DND-41 (cell line): ENCODE results near the gene ZC3H18.

Experiments
- EZH2 ChIP-seq: IDR thresholded peaks from 3 replicates; pipeline ENCODE4 v1.6.1; 2012; ENCODE audit warnings: borderline replicate concordance, low read depth, mild to moderate bottlenecking, moderate library complexity, low read length, inconsistent platforms; ENCODE audit not compliant: severe bottlenecking
- TF ChIP-seq, protein P1 (sequence below): IDR thresholded peaks from 2 replicates; pipeline ENCODE4 v1.5.1; 2012; ENCODE audit warnings: borderline replicate concordance, low read length, moderate library complexity, mild to moderate bottlenecking; ENCODE audit not compliant: poor library complexity, severe bottlenecking; ENCODE audit errors: extremely low read depth

DNA sequence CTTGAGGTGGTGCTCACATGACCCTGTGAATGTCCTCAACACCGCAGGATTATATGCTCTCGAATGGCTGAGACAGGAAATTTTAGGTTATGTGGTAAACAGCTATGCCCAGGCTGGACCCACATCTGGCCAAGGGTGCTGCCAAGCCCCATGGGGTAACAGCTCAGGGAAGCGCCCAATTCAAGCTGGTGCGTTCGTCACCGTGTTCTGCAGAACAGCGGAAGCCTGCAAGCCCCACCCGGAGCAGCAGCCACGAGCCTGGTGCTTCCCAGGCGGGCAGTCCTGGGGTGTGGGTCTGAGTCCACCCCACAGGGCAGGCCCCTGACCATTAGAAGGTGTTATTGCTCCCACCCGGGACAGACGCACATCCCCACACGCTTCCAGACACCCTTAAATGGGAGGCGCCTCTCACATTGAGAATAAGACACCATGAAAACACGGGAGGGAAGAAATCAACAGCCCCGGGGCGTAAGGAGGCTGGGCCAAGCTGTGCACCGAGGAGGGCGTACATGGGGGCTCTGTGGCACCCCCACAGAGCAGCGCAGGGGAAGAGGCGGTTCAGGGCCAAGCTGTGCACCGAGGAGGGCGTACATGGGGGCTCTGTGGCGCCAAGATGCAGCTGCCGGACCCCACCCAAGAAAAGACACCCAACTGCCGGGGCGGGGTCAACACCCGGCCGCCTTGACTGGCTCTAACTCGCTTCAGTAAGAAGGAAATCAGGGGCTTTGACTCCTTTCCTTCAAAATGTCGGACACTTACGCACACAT is 83.6 kb downstream of the ZC3H18 start:
- no peak for TF ChIP-seq EZH2
- TF ChIP-seq, protein P1, sequence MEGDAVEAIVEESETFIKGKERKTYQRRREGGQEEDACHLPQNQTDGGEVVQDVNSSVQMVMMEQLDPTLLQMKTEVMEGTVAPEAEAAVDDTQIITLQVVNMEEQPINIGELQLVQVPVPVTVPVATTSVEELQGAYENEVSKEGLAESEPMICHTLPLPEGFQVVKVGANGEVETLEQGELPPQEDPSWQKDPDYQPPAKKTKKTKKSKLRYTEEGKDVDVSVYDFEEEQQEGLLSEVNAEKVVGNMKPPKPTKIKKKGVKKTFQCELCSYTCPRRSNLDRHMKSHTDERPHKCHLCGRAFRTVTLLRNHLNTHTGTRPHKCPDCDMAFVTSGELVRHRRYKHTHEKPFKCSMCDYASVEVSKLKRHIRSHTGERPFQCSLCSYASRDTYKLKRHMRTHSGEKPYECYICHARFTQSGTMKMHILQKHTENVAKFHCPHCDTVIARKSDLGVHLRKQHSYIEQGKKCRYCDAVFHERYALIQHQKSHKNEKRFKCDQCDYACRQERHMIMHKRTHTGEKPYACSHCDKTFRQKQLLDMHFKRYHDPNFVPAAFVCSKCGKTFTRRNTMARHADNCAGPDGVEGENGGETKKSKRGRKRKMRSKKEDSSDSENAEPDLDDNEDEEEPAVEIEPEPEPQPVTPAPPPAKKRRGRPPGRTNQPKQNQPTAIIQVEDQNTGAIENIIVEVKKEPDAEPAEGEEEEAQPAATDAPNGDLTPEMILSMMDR, result no peak
